Epithelial cell of esophagus (primary cell): ENCODE measurements around the gene CNOT6.
A peak's percentile ranks its signal among the peaks of the same experiment; 100 is the strongest.
"Not testable (repeated sequence)": the region's sequence is repeated elsewhere in the genome, so short reads cannot be mapped to it uniquely, and the experiment has no call there.

Experiments used
- DNase-seq: peaks from one replicate; pipeline ENCODE4 v3.0.0; 2010; ENCODE audit warnings: low read depth
- H3K4me3 ChIP-seq: 2 replicates; pipeline ENCODE4 v1.5.1; 2011; ENCODE audit warnings: mild to moderate bottlenecking, low read length, control low read depth
- CTCF ChIP-seq: IDR thresholded peaks from 2 replicates; pipeline ENCODE4 v1.5.1; 2011; ENCODE audit warnings: low read depth, mild to moderate bottlenecking, low read length, control low read depth, inconsistent platforms; ENCODE audit not compliant: insufficient read depth; ENCODE audit errors: missing control alignments

Gene CNOT6

DNA sequence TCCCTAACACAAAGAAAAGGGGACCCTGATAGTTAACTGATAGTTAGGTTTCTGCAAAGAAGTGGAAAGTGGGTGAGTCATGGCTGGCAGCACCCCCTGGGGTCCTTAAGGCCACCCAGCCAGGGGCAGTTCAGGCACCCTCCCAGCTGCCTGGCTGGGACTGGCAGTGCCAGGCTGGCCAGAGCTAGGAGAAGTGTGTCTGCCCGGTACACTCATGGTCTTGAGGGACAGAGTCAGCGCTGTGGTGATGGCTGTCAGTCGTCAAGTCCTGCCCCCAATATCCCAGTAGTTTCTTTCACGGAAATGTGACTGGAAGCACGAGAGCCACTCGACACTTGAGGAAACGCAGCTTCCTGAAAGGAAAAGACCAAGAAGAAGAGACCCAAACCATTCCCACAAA is 22.3 kb upstream of the CNOT6 start:
- no peak overlapping the region for H3K4me3 ChIP-seq
- DNase-seq = no peak
- no peak for TF ChIP-seq CTCF

DNA sequence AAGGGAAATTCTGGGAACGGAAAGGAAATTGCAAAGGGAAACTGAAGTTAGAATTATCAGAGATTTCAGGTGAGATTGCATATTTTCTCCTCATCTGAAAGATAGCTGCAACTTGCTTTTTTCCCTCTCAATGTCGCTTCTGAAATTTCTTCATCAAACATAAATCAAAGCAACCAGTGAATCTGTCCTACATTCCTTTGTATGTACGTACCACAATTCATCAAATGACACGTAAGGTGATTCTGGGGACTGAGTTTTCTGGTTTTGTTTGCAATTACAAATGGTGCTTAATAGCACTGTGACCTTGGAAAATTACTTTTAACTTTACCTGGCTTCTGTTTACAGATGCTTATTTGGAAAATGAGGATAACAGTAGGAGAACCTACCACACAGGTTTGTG is 21.9 kb upstream of the CNOT6 start:
- no peak overlapping the region for H3K4me3 ChIP-seq
- no peak for DNase-seq
- TF ChIP-seq CTCF = no peak

- H3K4me3 ChIP-seq, DNase-seq: not testable (repeated sequence)
These were observed 20.8 kb upstream of the CNOT6 start for GRCh38 chr5:180473386-180473785.

DNA sequence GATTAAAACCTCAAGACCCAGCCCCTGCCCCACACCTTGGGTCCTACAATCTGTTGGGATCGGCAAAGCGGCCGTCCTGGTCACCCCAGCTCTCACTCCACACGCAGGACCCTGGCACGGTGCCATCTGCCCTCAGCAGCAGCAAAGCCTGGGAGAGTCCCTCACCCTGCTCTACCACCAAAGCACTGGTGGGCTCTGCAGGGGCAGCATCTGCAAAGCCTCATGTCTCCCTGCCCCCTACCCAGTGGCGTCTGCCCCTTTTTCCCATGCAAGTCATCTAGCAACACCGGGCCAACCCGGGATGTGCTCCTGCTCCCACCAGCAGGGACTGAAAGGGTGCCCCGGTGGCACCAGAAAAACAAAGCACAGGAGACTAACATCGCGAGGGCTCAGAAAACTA is 19.6 kb upstream of the CNOT6 start:
- DNase-seq = no peak
- H3K4me3 ChIP-seq = no peak overlapping the region
- TF ChIP-seq CTCF = no peak

DNA sequence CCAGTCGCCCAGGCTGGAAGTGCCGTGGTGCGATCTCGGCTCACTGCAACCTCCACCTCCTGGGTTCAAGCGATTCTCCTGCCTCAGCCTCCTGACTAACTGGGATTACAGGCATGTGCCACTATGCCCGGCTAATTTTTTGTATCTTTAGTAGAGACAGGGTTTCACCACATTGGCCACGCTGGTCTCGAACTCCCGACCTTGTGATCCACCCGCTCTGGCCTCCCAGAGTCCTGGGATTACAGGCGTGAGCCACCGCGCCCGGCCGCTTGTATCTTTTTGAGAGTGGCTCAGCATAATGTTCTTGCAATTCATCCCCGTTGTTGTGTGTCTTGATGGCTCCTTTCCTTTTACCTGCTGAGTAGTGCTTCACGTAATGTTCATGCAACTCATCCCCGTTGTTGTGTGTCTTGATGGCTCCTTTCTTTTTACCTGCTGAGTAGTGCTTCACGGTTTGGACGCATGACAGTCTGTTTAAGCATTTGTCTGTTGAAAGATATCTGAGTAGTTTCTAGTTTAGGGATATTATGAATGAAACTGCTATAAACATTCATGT is 18.1 kb upstream of the CNOT6 start:
- DNase-seq, H3K4me3 ChIP-seq: not testable (repeated sequence)

DNA sequence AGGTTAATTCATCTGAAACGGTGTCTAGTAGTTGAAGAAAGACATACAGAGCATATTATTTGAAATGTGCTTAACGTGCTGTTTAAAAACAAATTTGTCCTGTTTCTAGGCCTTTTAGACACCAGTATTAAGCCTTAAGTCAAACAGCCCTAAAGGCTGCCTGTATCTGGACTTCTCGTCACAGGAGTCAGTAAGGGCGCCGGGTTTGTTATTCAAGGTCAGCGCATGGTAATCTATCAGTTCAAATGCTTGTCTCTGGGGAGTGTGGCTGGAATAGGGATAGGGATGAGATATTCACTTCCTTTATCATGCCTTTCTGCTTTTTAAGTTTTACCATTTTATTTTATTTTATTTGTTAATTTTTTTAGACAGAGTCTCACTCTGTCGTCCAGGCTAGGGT is 9.4 kb upstream of the CNOT6 start:
- H3K4me3 ChIP-seq = no peak overlapping the region
- no peak for TF ChIP-seq CTCF
- no peak for DNase-seq

DNA sequence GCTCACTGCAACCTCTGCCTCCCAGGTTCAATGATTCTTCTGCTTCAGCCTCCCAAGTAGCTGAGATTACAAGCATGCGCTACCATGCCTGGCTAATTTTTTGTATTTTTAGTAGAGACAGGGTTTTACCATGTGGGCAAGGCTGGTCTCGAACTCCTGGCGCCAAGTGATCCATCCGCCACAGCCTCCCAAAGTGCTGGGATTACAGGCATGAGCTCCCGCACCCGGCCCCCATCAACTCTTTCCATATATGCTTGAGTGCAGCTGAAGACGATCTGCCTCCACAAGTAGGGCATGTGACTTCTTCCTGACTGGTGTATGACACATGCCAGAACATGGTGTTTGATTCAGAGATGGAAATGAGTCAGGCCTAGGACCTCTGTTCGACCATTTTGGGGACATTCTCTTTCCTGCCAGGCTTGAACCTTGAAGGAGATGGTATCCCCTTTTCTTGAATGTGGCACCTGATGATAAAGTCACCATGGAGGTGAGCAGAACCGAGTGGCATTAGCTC is 7.5 kb upstream of the CNOT6 start:
- TF ChIP-seq CTCF = no peak
- no peak overlapping the region for H3K4me3 ChIP-seq
- peak; percentile 18 for DNase-seq

DNA sequence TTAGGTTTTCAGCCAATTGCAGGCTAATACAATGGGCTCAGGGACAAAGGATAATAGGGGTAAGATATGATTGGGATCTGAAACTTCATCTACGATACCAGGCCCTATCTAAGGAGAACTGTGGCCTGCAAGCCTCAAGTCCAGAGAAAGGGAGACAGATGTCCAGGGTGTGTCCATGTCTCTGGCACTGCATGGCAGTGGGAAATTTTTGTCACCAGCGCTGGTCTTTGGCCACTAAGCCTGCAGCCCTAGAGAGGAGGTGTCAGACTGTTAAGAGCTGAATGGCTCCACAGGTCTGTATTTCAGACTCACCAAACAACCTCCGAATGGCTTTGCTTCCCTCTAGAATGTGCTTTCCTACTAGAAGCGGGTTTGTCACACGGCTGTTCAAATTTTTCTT is 6.6 kb upstream of the CNOT6 start:
- no peak for TF ChIP-seq CTCF
- DNase-seq = no peak
- no peak overlapping the region for H3K4me3 ChIP-seq
